NCI-H2107 treated with DMSO at 0.1 percent for 48 hours (cell line): ENCODE results near the gene MED26.

ENCODE experiments used
- DNase-seq: peaks from one replicate; lab custom pipeline; 2025; ENCODE audit not compliant: unreplicated experiment; lab: John Stamatoyannopoulos, UW

MED26 gene

GRCh38 chr19:16590876-16591802 is 36.9 kb downstream of the MED26 start:
- DNase-seq, result no peak

GRCh38 chr19:16589917-16590316 is 38.1 kb downstream of the MED26 start:
- peak; percentile 73 for DNase-seq

- DNase-seq, result no peak
Observed at GRCh38 chr19:16588824-16589577, 39.0 kb downstream of the MED26 start.

- DNase-seq, result peak; percentile 84
Observed at GRCh38 chr19:16587833-16588823, 39.9 kb downstream of the MED26 start.

DNA sequence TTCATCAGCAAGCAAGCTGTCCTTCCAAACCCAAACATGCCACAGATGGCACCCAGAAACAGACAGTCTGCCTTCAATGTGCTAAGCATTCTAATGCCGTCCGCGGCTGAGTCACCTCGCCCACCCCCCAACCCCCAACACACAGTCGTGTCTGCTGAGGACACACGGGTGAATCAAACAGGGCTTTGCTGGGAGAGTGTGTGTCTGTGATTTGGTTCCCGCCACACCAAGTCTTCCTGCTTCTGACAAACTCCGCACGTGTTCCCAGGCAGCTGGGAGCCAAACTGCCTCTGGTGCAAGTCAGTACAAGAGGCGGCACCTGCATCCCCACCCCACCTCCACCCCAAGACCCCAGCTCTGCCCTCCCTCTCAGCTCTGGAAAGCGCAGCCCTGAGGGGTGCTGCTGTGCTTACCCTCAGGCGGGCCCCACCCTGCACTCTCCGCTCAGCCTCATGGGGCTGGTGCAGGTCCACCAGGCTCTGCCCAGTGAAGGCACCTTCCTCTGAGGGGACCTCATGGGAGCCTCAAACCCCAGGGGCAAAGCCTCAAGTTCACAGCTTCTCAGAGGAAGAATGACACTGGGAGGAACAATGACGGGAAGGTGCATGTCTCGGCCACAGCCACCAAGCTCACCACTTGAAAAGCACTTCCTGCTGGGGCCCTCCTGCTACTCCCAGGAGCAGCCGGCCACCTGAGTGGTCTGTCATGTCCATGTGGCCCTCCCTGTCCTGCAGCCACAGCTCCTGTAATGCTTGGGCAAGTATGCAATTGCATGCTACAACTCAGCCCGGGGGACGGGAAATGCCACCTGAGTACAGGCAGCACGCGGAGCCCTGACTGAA is 40.8 kb downstream of the MED26 start:
- no peak for DNase-seq

GRCh38 chr19:16586477-16586871 is 41.5 kb downstream of the MED26 start:
- no peak for DNase-seq

DNA sequence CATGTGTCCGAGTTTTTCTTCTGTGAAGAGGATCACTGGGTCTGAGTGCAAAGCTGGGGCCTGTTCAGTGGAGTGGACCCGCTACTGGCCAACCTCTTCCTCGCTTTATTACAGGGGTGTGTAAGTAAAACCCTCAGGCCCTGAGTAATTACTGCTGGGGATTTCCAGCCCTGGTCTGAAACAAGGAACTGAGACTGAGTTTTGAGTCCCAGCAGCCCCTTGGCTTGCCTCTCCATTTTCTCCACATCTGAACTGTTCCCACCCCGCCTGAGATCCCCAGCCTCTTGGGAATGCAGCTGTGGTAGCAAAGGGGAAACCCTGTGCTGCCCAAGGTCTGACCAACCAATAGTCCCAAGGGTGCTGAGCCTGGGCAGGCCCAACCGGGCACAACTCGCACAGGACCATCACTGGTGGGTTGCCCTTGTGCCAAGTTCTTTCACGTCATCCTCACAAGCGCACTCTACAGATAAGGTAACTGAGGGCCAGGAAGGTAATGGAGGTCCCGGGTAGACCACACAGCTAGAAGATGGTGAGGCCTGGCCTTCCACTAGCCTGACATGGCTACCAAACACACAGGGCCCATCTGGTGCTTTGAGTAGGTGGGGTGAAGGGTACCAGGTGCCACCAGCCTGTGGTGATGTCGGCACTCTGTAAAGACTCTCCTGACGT is 42.1 kb downstream of the MED26 start:
- DNase-seq, result no peak

DNA sequence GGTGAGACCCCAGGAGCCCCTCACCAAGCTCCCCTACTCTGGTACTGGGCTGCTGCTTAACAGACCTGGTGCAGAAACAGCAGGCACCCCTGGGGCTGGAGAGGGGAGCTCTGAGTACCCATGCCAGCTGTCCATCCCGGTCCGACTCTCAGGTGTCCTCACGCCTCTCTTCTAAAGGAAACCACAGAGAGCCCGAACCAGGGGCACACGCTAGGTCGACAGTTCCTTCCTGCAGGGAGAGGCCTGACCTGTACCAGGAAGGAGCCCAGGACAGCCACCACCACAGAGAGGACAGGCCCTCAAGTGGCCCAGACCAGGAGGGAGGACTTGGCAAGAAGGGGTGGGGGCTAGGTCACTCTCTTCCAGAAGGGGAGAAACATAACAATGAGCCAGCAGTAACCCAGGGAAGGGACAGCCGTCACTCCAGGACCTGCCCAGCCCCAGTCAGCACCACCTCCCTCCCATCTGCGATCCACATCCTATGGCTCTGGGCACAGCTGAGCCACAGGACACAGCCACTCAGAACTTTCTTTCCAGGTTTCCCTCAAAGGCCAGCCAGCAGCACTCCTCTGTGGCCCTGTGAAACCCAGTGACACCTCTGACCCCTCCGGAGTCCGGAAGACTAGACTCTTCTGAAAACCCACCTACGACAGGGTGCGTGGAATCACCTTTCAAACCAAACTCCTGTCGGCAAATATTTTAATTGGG is 42.8 kb downstream of the MED26 start:
- DNase-seq, result no peak

GRCh38 chr19:16584248-16585093 is 43.5 kb downstream of the MED26 start:
- DNase-seq, result peak; percentile 62

GRCh38 chr19:16582486-16583261 is 45.3 kb downstream of the MED26 start:
- no peak for DNase-seq

DNA sequence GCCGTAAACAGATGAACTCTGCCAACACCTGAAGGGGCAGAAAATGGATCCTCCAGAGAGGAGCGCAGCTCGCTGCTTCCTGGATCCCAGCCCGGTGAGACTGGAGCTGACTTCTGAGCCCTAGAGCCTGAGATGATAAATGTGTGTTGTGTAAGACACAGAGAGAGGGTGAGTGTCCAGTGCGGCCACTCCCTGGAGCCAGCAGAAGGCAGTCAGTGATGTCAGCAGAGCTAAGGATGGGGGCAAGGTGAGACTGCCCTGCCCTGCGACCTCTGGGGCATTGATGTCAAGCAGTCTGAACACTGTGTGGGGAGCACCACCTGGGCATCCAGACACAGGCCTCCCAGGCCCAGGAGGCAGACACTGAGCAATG is 46.0 kb downstream of the MED26 start:
- no peak for DNase-seq

GRCh38 chr19:16581145-16581970 is 46.6 kb downstream of the MED26 start:
- no peak for DNase-seq

DNA sequence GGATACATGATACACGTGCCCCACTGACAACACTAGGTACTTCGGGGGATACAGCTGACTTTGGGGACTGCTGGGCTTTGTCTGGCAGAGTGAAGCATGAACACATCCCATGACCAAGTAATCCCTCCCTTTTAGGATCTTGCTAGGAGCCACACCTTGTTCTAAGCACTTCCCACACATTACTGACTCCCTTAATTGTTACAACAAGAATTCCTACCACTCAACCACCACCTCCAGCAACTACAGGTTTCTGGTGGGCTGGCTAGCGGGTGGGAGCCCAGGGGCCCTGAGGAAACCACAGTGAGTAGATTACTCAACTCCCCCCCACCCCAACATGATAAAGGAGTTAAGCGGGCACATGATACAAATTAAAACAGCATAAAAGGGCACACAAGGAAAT is 48.6 kb downstream of the MED26 start:
- DNase-seq, result no peak

- DNase-seq, result no peak
Observed at GRCh38 chr19:16577531-16577985, 50.4 kb downstream of the MED26 start.

DNA sequence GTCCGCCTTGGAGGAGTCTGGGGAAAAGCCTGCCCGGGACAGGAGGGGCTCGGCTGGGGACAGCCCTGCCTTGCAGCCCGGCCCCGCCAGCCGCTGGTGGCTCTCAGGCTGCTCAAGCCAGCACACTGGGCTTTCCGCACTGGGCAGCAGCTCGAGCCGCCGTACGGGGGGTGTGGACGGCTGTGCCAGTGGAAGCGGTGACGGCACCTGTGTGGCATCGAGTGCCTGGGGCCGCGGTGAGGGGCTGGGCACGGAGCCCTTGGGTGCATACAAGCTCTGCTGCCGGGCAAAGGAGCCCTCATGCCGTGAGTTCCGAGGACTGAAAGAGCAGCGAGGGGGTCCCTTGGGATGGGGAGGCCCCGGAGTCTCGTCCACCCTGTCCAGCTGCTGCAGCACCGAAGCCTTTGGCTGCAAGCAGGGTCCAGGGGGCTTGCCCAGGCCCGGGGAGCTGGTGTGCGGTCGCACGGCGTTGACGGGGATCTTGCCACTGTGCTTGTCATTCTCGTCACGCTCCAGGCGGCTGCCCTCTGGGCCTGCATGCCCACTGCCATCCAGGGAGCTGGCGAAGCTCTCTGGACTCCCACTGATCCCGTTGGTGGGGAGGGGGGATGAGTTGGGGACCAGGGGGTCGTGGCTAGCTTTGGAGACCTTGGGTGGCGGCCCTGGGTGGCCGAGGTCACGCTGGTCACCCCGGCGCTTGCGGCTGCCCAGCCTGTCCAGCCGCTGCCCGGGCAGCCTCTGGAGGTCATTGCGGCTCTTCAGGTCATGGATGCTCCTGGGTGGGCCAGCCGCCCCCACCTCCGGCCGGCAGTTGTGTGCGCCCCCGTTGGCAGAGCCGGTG is 51.1 kb downstream of the MED26 start:
- DNase-seq, result no peak
